Measurements from ENCODE around the gene PRKCG.
"Not testable (repeated sequence)": the region's sequence is repeated elsewhere in the genome, so short reads cannot be mapped to it uniquely, and the experiment has no call there.

Gene PRKCG

DNA sequence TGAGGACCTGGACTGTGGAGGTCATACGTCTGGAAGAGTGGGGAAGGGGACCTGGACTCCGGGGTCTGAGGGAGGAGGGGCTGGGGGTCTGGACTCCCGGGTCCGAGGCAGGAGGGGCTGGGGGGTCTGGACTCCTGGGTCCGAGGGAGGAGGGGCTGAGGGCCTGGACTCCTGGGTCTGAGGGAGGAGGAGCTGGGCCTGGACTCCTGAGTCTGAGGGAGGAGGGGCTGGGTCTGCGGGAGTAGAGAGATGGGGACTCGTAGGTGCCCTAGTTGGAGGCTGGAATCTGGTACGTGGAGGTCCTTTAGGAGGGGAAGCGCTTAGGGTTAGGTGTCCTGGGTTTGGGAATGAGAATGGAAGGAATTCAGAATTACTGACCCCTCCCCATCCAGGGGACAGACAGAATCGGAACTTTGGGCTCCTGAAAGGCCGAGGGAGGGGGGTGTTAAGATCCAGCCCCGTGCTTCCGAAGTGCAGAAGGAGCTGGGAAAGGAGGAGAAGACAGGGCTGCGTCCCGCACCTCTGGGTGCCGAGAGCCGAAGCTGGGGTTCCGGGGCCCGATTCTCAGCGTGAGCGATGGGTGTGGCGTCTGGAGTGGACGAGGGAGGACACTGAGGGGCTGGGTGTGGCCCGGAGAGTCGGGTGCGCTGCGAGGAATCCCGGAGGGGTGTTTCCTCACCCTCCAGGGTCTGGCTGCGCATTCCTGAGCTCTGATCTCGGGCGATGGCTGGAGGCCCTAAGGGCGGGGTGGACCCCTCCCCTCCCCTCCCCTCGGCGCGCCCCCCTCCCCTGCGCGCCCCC, 13.7 kb upstream of the PRKCG start:
- in situ Hi-C loops (cut with MboI; ENCODE audit: low pct_unique_long_range_greater_than_20kb, low sequenced_read_pairs, unreplicated experiment), result no loop called here
- peak; percentile 62 for DNase-seq (ENCODE audit: low spot score)

DNA sequence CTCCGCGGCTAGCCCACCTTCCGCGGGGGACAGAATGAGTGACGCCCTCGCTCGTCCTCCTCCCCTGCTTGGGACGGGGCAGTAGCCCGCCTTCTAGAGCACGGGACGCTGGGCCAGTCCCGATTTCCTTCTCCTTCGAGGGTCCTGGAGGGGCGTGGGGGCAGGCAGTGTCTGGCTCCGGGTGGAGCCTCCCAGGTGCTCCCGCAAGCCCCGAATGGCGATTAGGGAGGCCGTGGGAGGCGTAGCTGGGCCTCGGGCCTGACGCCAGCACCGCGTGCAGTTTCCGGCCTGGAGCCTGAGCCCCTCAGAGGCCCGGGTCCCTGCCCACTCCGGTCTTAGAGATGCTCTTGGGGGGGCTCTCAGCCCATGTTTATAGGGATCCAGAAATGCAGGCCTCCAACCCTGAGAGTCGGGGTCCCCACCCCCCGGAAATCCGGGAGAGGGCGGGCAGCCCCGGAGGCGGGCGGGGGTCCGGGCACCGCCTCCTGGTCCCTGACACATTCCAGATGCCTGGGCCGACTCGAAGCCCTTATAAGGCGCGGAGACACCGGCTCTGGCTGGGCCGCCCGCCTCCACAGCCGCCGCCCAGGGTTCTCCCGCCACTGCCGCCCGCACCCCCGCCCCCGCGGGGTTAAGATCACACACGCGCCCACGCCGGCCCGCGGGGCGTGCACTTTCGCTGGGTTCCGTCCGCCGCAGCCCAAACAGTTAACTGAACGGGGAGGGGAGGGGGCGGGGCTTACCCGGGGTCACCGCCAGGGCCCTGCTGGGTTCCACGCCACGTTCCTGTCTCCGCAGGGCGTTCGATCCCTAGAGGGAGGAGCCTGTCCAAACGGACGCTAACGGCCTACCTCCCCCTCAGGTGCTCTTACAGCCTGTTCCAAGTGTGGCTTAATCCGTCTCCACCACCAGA, 12.8 kb upstream of the PRKCG start:
- TF ChIP-seq, protein P1, sequence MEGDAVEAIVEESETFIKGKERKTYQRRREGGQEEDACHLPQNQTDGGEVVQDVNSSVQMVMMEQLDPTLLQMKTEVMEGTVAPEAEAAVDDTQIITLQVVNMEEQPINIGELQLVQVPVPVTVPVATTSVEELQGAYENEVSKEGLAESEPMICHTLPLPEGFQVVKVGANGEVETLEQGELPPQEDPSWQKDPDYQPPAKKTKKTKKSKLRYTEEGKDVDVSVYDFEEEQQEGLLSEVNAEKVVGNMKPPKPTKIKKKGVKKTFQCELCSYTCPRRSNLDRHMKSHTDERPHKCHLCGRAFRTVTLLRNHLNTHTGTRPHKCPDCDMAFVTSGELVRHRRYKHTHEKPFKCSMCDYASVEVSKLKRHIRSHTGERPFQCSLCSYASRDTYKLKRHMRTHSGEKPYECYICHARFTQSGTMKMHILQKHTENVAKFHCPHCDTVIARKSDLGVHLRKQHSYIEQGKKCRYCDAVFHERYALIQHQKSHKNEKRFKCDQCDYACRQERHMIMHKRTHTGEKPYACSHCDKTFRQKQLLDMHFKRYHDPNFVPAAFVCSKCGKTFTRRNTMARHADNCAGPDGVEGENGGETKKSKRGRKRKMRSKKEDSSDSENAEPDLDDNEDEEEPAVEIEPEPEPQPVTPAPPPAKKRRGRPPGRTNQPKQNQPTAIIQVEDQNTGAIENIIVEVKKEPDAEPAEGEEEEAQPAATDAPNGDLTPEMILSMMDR (IDR thresholded peaks at IDR 0.05; ENCODE audit: extremely low read depth, insufficient read depth, missing control alignments), result peak; percentile 2

More for the DNA sequence above, 13.7 kb upstream of the PRKCG start:
- TF ChIP-seq, protein P1 (IDR thresholded peaks at IDR 0.05; ENCODE audit: extremely low read depth, insufficient read depth, missing control alignments), result no peak

DNA sequence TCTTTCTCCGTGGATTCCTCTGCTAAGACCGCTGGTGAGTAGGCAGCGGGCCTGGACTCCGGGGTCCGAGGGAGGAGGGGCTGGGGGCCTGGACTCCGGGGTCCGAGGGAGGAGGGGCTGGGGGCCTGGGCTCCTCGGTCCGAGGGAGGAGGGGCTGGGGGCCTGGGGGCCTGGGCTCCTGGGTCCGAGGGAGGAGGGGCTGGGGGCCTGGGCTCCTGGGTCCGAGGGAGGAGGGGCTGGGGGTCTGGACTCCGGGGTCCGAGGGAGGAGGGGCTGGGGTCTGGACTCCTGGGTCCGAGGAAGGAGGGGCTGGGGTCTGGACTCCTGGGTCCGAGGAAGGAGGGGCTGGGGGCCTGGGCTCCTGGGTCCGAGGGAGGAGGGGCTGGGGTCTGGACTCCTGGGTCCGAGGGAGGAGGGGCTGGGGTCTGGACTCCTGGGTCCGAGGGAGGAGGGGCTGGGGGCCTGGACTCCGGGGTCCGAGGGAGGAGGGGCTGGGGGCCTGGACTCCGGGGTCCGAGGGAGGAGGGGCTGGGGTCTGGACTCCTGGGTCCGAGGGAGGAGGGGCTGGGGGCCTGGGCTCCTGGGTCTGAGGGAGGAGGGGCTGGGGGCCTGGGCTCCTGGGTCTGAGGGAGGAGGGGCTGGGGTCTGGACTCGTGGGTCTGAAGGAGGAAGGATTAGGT, 12.1 kb upstream of the PRKCG start:
- DNase-seq (ENCODE audit: low spot score); in situ Hi-C loops (cut with MboI; ENCODE audit: low pct_unique_long_range_greater_than_20kb, low sequenced_read_pairs, unreplicated experiment): not testable (repeated sequence)

More for the DNA sequence above, 12.8 kb upstream of the PRKCG start:
- in situ Hi-C loops (cut with MboI; ENCODE audit: low pct_unique_long_range_greater_than_20kb, low sequenced_read_pairs, unreplicated experiment), result no loop called here
- DNase-seq (ENCODE audit: low spot score), result peak; percentile 91

DNA sequence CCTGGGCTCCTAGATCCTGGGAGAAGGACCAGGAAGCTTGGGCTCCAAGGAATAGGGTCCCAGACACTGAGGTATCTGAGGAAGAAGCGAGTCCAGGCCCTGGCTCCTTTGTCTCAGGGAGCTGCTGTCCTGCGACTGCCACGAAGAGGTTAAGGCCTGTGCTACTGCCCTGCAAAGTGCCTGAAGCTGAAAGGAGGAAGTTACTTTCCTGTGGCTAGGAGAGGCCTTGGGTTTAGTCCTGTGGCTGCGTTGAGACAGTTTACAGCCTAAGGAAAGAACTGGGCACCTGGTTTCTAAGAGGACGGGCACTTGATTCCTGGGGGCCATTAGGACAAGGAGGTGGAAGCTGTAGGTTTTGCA, 11.5 kb upstream of the PRKCG start:
- TF ChIP-seq, protein P1 (IDR thresholded peaks at IDR 0.05; ENCODE audit: extremely low read depth, insufficient read depth, missing control alignments), result no peak
- in situ Hi-C loops (cut with MboI; ENCODE audit: low pct_unique_long_range_greater_than_20kb, low sequenced_read_pairs, unreplicated experiment), result no loop called here
- peak; percentile 69 for DNase-seq (ENCODE audit: low spot score)

DNA sequence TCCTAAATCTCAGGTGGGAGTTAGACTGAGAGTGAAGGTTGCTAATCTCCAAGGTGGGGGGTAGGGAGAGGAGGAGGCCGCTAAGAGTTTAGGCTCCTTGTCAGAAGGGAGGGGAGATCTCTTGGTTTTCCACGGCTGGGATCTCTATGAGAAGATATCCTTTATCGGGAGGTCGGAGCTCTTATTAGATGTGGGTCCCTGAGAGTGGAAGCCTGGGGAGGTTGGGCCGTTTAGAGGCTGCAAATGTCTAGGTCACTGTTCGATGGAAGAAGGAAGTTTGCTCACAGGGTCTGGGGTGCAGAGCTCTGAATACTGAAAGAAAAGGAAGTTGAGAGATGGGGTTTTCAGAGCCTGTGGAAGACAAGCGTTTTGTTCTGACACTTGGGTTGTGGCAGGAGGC, 10.5 kb upstream of the PRKCG start:
- peak; percentile 18 for DNase-seq (ENCODE audit: low spot score)
- in situ Hi-C loops (cut with MboI; ENCODE audit: low pct_unique_long_range_greater_than_20kb, low sequenced_read_pairs, unreplicated experiment), result no loop called here
- TF ChIP-seq, protein P1 (IDR thresholded peaks at IDR 0.05; ENCODE audit: extremely low read depth, insufficient read depth, missing control alignments), result no peak

DNA sequence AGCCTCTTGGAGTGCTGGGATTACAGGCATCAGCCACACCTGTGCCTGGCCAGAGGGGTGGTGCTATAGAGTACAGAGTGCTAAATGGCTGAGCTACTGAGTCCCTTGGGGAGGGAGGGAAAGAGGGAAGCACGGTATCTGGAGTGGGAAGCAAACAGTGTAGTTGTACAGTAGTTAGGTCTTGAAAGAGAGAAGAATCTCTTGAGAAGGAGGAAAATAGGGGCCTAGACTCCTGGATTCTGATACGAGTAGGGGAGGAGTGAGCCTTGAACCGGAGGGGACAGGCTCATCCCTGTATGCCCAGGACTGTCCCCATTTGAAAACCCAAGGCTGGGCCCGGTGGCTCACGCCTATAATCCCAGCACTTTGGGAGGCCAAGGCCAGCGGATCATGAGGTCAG, 9.2 kb upstream of the PRKCG start:
- DNase-seq (ENCODE audit: low spot score), result peak; percentile 8
- in situ Hi-C loops (cut with MboI; ENCODE audit: low pct_unique_long_range_greater_than_20kb, low sequenced_read_pairs, unreplicated experiment), result no loop called here
- TF ChIP-seq, protein P1 (IDR thresholded peaks at IDR 0.05; ENCODE audit: extremely low read depth, insufficient read depth, missing control alignments), result no peak
